Cardiac septum (tissue), 1 donor: ENCODE results near the gene TGM5. TPM values are rescaled to one million over a fixed set of nuclear protein-coding genes. Genes with fewer than 3 reads are reported as not detected.
"Not testable (repeated sequence)": the region's sequence is repeated elsewhere in the genome, so short reads cannot be mapped to it uniquely, and the experiment has no call there.

Source experiments
- DNase-seq: peaks from one replicate; pipeline ENCODE4 v3.0.0-alpha.2; 2020; ENCODE audit warnings: low spot score
- intact Hi-C: fragments of 100-400 bp; cut with DNase I; formaldehyde crosslinking; loops from one replicate; pipeline ENCODE4 v1.14.0; 2022
- total RNA-seq: library from RNA; stranded (reverse); fragmentation: NEBNext Ultra II Directional; extraction: Animal tissue kit (Norgen Biotek cat#: 25700); gene quantifications from one replicate; pipeline ENCODE4 v1.2.1, GENCODE V29; 2021
- donor health status: DM: no; HTN: no; CAD: no.

Gene TGM5
- total RNA-seq, 1 donor from 2014 or later = not detected

GRCh38 chr15:43250785-43251184 lies 15.9 kb downstream of the TGM5 start:
- no peak for DNase-seq
- intact Hi-C loops = no loop called here

DNA sequence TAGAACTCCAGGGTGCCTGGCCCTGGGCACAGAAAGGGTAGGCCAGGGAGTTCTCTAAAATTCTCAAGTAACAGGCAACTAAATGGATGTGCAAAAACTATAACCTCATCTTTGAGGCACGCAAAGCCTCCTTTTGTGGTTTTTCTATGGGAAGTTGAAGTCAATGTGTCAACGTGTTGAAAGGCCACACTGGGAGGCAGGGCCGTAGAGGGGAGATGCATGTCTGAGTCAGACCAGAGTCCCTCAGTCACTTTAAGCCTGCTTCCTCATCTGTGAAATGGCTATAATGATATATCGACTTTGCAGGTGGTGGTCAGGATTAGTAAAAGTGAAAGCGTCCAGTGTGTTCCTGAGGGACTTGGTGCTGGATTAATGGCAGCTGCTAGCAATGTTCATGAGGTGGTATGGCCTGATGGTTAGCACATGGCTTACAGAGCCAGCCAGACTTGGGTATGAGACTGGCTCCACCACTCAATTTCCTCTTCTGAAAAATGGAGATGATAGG lies 17.0 kb downstream of the TGM5 start:
- DNase-seq = peak; percentile 50
- intact Hi-C loops = no loop called here

DNA sequence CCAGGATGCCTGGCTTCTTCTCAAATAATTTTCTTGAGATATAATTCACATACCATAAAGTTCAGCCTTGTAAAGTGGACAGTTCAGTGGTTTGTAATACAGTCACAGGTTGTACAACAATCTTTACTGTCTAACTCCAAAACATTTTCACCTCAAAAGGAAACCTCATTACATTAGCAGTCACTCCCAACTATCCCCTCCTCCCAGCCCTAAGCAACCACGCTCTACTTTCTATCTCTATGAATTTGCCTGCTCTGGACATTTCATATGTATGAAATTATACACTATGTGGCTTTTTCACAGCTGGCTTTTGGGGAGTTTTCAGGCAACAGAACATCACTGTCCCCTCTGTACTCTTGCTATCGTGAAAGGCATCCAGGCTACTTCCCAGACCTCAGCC lies 17.5 kb downstream of the TGM5 start:
- intact Hi-C loops = no loop called here
- DNase-seq = no peak

DNA sequence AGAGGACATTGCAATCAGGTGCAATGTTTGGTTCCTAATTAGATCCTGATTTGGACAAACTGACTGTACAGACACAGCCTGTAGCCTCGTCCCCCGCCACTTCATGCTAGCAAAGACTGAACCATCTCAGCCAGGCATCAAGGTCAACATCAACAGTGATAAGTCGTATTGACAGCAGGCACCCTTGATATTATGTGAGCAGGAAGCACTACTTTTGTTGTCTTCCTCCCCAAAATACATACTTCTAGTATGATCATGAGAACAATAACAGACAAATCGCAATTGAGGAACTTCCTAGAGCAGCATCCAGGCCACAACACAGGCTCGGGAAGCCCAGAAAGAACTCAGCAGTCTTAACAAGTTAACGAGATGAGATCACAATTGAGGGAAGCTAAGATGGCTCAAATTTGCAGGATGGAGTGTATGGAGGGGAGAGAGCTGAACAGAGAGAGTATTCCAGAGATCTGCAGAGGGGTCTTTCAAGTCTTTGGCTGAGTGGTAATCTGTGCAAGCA lies 20.4 kb downstream of the TGM5 start:
- no peak for DNase-seq
- intact Hi-C loops = no loop called here

GRCh38 chr15:43244092-43244491 lies 22.6 kb downstream of the TGM5 start:
- intact Hi-C loops = no loop called here
- no peak for DNase-seq

GRCh38 chr15:43243020-43243645 lies 23.6 kb downstream of the TGM5 start:
- peak; percentile 43 for DNase-seq
- intact Hi-C loops = no loop called here

DNA sequence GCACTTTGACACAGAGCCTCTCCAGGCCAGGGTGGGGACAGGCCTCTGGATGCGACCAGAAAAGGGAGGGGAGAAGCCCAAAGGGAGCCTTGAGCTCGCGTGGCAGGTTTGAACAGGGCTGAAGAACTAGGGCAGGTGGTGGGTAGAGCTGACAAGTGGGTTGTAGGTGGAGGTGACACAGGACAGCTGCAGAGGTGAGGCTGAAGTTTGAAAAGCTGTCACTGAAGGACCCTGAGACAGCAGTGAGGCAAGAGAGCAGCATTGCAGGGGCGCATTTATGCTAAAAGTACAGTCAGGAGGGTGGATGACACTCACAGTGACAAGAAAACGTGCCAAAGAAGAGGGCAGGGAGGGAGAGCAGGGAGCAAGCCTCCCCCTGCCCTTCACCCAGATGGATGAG lies 24.1 kb downstream of the TGM5 start:
- intact Hi-C loops = no loop called here
- peak; percentile 55 for DNase-seq

DNA sequence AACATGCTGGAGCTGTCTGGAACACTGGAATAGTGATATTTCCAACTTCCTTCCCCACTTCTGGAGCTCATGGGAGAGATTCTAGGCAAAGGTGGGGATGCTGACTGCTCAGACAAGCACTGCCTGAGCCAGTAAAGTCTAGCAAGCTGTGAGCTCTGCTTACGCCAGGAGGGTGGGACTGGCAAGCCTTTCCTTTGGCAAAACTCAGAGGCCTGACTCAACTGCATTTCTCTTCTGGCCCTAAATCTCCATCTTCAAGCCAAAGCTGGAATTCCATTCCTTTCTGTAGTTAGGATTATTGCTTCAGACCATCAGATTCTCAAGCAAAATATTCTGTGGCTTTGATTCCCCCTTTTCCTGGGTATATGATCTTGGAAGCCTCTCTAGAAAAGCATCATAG lies 25.6 kb downstream of the TGM5 start:
- DNase-seq = no peak
- intact Hi-C loops = no loop called here

DNA sequence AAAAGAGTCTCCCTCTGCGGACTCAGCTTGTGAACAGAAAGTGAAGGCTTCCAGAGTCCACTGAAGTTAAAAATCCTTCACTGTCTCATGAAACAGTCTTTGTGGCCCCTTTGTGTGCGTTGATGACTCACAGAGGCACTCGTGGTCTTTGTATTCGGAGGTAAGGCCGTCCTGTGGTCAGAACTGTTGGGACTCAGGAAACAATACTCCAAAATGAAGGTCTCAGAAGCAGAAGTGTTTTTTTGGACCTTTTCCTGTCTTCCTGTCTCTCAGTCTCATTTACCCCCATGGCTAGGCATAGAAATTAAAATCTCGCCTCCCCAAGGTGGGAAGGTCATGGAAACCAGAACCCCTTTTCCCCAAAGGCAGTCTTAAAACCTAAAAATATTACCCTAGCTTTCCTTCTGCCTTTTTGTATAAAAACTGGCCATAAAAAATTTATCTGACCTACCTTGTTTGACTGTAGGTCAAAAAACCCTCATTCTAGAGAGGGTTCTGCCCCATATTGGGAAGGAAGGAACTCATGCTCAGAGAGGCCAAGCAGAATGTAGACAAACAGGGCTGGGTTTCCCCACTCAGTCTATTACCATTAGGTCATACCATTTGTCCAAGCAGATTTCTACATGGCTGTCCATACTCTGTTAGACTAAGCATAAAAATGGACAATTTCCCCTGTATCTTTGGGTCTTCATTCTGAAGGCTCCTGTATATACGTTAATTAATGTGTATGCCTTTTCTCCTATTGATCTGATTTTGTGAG lies 26.8 kb downstream of the TGM5 start:
- intact Hi-C loops = no loop called here

GRCh38 chr15:43238671-43239131 lies 28.0 kb downstream of the TGM5 start:
- no peak for DNase-seq
- intact Hi-C loops = no loop called here

More for the DNA sequence above, 26.8 kb downstream of the TGM5 start:
- no peak for DNase-seq

GRCh38 chr15:43237842-43238470 lies 28.8 kb downstream of the TGM5 start:
- intact Hi-C loops = no loop called here
- no peak for DNase-seq

DNA sequence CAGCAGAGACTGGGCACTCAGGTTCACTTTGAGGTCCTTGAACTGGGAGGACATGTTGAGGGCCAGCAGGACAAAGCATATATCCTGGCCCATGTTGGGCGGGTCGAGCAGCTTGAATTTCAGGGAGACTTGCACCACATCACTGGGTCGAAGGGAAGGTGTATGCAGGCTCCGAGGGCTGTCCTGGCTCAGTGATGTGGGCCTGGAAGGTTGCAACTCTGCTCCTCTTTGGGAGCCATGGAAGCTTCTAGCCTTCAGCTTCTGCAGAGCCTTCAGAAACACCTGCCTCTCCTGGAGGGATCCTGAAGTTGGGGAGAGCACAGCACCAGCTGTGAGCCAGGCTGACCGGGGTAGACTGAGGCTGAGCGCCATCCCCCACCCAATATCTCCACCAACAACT lies 31.2 kb downstream of the TGM5 start:
- intact Hi-C loops = no loop called here
- no peak for DNase-seq

- intact Hi-C loops = no loop called here
- no peak for DNase-seq
These were observed 34.3 kb downstream of the TGM5 start for GRCh38 chr15:43232289-43232874.

- intact Hi-C loops = no loop called here
- DNase-seq = no peak
These were observed 36.0 kb downstream of the TGM5 start for GRCh38 chr15:43230640-43231115.

- intact Hi-C loops = no loop called here
- DNase-seq = no peak
These were observed 36.8 kb downstream of the TGM5 start for GRCh38 chr15:43229977-43230376.

GRCh38 chr15:43226436-43227305 lies 40.1 kb downstream of the TGM5 start:
- intact Hi-C loops = no loop called here
- no peak for DNase-seq

GRCh38 chr15:43225950-43226255 lies 40.8 kb downstream of the TGM5 start:
- intact Hi-C loops = loop anchor here (2.0 kb wide), 1 partner anchor 61 kb away; no protein-coding TSS in a partner anchor
- not testable (repeated sequence) for DNase-seq

DNA sequence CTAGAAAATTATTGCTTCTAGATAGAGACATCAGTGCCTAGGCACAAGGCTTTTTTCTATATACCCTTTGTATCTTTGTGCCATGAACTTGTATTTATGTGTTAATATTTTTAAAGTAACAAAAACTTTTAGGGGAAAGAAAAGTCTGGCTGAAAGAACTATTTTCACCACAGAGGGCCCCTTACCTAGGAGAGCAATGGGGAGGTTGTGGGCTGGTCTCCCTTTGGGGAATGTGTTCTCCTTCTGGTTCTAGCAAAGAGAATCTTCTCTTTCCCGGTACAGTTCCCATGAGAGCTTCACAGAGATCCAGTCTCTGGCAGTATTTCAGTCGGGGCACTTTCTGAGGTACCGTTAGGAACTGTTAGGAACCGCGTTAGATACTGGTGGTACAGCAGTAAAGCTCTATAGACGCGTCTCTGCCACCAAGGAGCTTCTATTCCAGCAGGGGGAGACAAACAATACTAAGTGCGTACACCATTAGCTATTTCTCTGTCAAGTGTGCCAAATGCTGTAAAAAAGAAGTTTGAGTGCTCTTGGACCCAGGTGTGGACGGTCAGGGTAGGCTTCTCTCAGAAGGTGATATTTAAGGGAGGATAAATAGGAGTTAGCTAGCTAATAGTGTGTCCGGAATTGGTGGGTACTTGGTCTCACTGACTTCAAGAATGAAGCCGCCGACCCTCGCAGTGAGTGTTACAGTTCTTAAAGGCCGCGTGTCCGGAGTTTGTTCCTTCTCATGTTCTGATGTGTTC lies 41.4 kb downstream of the TGM5 start:
- DNase-seq = no peak
- intact Hi-C loops = loop anchor here (2.0 kb wide), 1 partner anchor 61 kb away; no protein-coding TSS in a partner anchor
